ENCODE measurements around the gene FOXO1. TPM values are rescaled to one million over a fixed set of nuclear protein-coding genes. Genes with fewer than 3 reads are reported as not detected.

FOXO1 gene
- total RNA-seq, 1 experiment from 2014 or later = 10.5 TPM

- H3F3A ChIP-seq (ENCODE audit: insufficient read depth, low read depth) = no peaks in the 10 kb centered on the region
- no peaks in the 10 kb centered on the region for H3K4me1 ChIP-seq (replicated peaks; ENCODE audit: insufficient read depth)
- H4K20me1 ChIP-seq (ENCODE audit: insufficient read depth) = no peaks in the 10 kb centered on the region
- H2AFZ ChIP-seq = no peak overlapping the region
- intact Hi-C loops (cut with micrococcal nuclease; ENCODE audit: unreplicated experiment) = no loop called here
- no peak overlapping the region for H3K27ac ChIP-seq
- DNase-seq = no peak
- ChIA-PET CTCF (no interaction called here), POLR2A (ENCODE audit: unreplicated experiment) (no interaction called here)
- no peak overlapping the region for H3K4me3 ChIP-seq
- no peaks in the 10 kb centered on the region for H3K9me2 ChIP-seq (ENCODE audit: insufficient read depth)
- H3K36me3 ChIP-seq (ENCODE audit: low read depth) = no peaks in the 10 kb centered on the region
- TF ChIP-seq CTCF (conservative IDR thresholded peaks at IDR 0.05) (no peak), EZH2 (IDR thresholded peaks at IDR 0.05; ENCODE audit: low read depth) (no peak)
- H3K79me2 ChIP-seq (ENCODE audit: low read depth) = no peaks in the 10 kb centered on the region
- BruUV-seq (replicated peaks) = no TSS peak
- H3K4me2 ChIP-seq = no peak overlapping the region
- H3K9me3 ChIP-seq (ENCODE audit: insufficient read depth, low read depth) = no peaks in the 10 kb centered on the region
- no peaks in the 10 kb centered on the region for H3K27me3 ChIP-seq (ENCODE audit: insufficient read depth, low read depth)
Observed at GRCh38 chr13:40553356-40553755, 113.1 kb downstream of the FOXO1 start.

- ChIA-PET CTCF (no interaction called here), POLR2A (ENCODE audit: unreplicated experiment) (no interaction called here)
- no peak for TF ChIP-seq EZH2 (IDR thresholded peaks at IDR 0.05; ENCODE audit: low read depth)
- no peak for TF ChIP-seq CTCF (conservative IDR thresholded peaks at IDR 0.05)
- intact Hi-C loops (cut with micrococcal nuclease; ENCODE audit: unreplicated experiment) = no loop called here
- H4K20me1 ChIP-seq (ENCODE audit: insufficient read depth) = no peaks in the 10 kb centered on the region
- H3K4me2 ChIP-seq = no peak overlapping the region
- no peaks in the 10 kb centered on the region for H3K9me2 ChIP-seq (ENCODE audit: insufficient read depth)
- no peak overlapping the region for H2AFZ ChIP-seq
- no TSS peak for BruUV-seq (replicated peaks)
- H3K9me3 ChIP-seq (ENCODE audit: insufficient read depth, low read depth) = no peaks in the 10 kb centered on the region
- no peaks in the 10 kb centered on the region for H3K79me2 ChIP-seq (ENCODE audit: low read depth)
- no peak for DNase-seq
- no peaks in the 10 kb centered on the region for H3K4me1 ChIP-seq (replicated peaks; ENCODE audit: insufficient read depth)
- H3K27me3 ChIP-seq (ENCODE audit: insufficient read depth, low read depth) = no peaks in the 10 kb centered on the region
- H3F3A ChIP-seq (ENCODE audit: insufficient read depth, low read depth) = no peaks in the 10 kb centered on the region
- no peak overlapping the region for H3K27ac ChIP-seq
- no peaks in the 10 kb centered on the region for H3K36me3 ChIP-seq (ENCODE audit: low read depth)
- H3K4me3 ChIP-seq = no peak overlapping the region
Observed at GRCh38 chr13:40552895-40553294, 113.5 kb downstream of the FOXO1 start.

- no TSS peak for BruUV-seq (replicated peaks)
- Histone ChIP-seq H3K4me1 (replicated peaks; ENCODE audit: insufficient read depth) (no peaks in the 10 kb centered on the region), H3K9me3 (ENCODE audit: insufficient read depth, low read depth) (no peaks in the 10 kb centered on the region), H3K79me2 (ENCODE audit: low read depth) (no peaks in the 10 kb centered on the region), H3K27me3 (ENCODE audit: insufficient read depth, low read depth) (no peaks in the 10 kb centered on the region), H3K36me3 (ENCODE audit: low read depth) (no peaks in the 10 kb centered on the region), H3K4me2 (no peak overlapping the region), H3K27ac (no peak overlapping the region), H3F3A (ENCODE audit: insufficient read depth, low read depth) (no peaks in the 10 kb centered on the region), H3K4me3 (no peak overlapping the region), H4K20me1 (ENCODE audit: insufficient read depth) (no peaks in the 10 kb centered on the region), H3K9me2 (ENCODE audit: insufficient read depth) (no peaks in the 10 kb centered on the region), H2AFZ (no peak overlapping the region)
- CTCF ChIA-PET = no interaction called here
- no peak for TF ChIP-seq CTCF (conservative IDR thresholded peaks at IDR 0.05)
- TF ChIP-seq EZH2 (IDR thresholded peaks at IDR 0.05; ENCODE audit: low read depth) = no peak
- intact Hi-C loops (cut with micrococcal nuclease; ENCODE audit: unreplicated experiment) = no loop called here
- peak in 1 of 2 experiments; percentile 47 for DNase-seq
- POLR2A ChIA-PET (ENCODE audit: unreplicated experiment) = no interaction called here
Observed at GRCh38 chr13:40550130-40550529, 116.3 kb downstream of the FOXO1 start.
